ENCODE data around the gene FABP7.
"Not testable (repeated sequence)": the region's sequence is repeated elsewhere in the genome, so short reads cannot be mapped to it uniquely, and the experiment has no call there.

The FABP7 gene

DNA sequence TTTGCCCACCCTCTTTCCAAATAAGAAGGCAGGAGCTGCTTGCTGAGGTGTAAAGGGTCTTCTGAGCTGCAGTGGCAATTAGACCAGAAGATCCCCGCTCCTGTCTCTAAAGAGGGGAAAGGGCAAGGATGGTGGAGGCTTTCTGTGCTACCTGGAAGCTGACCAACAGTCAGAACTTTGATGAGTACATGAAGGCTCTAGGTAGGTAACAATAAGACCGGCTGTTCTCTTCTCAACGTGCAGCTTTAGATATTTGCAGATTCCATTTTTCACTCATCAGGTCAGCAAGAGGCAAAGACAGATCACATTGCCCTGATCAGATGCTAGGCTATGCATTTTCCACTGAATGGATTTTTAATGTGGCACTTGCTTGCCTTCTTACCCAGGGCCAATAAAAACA, at the start of gene FABP7:
FABP7 (plus strand) TSS at position 50 of the 400 bp plus-strand sequence; CDS start at position 129, 79 bp downstream.
- DNase-seq (ENCODE audit: low read depth in 2 of 2): no peak

DNA sequence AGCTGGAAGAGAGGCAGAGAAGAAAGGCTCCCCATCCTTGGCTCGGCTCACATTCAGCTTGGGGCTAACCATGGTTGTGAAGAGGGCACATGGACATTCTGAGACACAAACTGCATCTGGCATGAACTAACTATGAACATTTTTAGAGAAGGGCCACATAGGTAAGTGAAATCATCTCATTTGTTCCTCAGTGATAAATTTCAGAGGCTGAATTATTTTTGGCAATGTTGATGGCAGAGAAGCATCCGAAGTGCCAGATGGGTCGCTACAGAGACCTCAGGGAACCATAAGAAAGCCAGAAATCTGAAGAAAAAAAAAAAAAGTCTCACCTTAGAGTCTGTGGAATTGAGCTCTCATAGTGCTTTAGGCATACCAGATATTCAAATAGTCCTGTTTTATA, 49.2 kb upstream of the FABP7 start:
- no peak for DNase-seq (ENCODE audit: low read depth in 2 of 2)

DNA sequence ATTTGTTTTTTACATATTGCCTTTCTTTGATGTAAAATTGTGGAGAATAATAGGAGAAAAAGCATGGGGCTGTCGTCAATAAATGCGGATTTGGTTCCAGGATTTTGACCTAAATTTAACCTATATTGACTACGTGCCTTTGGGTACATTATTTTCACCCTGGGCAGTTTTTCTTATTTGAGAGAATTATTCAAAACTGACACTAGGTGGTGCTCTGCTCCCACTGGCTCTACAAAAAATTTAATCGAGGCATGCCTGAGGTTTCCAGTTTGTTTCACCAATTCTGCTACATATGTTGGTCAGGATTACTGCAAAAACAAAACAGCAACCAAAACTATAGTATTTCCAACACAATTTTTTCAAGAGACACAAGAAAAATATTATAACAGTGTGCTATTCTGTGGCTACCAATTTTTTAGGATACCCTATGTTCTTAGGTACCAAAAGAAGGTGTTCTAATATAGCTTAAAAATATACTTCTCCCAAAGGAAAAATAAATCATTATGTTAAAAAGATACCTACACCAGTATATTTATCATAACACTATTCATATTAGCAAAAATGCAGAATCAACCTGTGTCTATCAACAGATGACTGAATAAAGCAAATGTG, 48.6 kb upstream of the FABP7 start:
- DNase-seq (ENCODE audit: low read depth in 2 of 2): no peak

DNA sequence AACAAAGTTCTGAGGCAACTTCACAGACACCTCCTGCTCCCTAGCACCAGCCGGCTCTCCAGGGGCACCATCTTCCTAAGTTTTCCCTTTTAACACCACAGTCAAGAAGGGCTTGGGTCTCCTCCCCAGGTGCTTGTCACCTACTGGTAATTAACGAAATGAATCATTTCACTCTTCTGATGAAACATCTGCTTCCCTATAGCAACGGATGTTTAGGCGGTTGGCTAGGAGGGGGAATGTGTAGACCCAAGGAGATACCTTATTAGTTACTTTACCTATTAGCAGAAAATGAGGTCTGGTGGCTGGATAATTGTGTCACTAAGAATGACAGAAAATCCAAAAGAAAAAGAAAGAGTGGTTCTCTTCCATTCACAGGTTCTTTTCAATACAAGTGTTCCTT, 46.3 kb upstream of the FABP7 start:
- DNase-seq (ENCODE audit: low read depth in 2 of 2): no peak

DNA sequence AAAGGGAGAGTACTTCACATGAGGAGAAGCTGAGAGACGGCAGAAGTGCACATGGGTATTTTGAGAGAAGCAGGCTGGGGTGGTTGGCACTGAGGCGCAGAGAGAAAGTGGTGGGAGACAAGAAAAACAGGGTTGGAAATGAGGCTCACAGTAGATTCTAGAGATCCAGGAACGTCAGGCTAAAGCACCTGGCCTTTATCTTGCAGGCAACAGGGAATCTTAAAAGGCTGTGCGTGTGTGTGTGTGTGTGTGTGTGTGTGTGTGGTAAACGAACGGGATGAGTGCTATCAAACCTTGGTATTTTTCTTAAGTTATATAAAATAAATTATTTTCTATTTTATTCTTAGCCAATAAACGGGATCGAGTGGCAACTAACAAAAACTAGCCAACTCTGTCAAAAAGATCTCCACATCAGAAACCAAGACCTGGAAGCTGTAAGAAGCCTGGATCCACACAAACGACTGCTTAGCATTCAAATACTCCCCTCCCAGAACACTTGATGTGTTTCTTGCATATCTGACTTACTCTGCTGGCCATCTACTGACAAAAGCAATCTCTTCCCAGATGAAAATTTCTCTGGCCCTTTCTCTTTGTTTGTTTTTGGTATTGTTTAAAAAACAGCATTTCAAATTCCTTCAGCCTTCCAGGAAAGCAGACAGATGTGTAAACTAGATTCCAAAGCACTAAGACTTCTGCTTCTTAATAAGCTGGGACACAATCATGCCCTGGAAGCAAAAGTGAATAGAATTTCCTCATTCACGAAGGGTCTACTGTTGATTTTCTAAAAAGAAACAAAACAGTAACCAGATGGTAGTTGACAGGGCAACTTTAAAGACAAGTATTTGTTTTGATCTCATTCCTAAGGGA, 44.8 kb upstream of the FABP7 start:
- no peak for DNase-seq (ENCODE audit: low read depth in 2 of 2)

DNA sequence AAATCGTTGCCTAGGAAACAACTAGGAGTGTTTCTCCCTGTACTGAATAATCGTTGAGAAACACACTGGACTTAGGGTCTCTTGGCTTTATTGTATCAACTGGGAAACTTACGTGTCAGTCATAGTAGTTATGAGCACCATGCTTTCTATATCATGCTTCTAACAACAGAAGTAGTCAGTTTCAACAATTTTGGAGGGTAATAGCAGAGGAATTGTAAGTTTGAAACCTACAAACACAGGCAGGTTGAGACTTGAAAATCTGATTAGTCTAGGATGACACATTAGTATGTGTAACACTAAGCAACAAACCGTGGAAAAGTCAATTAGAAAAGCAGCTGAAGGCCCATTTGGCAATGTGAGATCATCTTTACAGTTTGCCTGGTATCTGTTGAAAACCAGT, 43.9 kb upstream of the FABP7 start:
- DNase-seq (ENCODE audit: low read depth in 2 of 2): no peak

DNA sequence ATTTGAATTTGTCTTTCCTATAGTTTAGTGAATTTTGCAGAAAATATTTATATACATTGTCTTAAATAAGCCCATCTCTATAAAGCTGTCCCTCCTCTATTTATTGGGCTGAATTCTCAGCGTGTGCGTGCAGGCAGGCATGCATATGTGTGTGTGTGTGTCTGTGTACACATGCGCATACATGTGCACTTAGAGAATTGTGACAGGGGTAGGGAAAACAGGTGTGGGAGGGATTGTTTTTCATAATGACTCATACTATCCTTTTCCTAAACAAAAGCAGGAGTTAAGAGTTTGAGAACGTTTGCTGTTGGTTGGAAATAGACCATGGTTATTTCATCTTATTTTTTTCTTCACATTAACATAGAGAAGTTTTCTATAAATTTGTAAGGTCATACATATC, 43.4 kb upstream of the FABP7 start:
- DNase-seq (ENCODE audit: low read depth in 2 of 2): no peak

DNA sequence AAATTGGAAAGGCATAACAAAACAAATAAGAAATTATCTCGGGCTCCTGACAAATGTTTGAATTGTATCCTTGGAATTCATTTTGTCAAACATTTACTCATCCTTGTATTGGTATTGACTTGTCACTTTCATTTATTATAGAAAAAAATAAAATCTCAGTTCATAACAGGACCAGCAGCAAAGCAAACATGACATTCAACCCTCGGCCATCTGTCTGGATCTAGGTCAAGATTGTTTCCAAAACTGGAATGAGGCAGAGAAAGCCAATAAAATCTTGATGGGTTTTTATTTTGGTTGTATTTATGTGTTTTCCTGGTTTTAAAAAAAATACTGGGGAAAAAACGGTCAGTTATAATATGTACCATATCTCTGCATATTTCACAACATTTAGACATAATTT, 42.9 kb upstream of the FABP7 start:
- DNase-seq (ENCODE audit: low read depth in 2 of 2): no peak

DNA sequence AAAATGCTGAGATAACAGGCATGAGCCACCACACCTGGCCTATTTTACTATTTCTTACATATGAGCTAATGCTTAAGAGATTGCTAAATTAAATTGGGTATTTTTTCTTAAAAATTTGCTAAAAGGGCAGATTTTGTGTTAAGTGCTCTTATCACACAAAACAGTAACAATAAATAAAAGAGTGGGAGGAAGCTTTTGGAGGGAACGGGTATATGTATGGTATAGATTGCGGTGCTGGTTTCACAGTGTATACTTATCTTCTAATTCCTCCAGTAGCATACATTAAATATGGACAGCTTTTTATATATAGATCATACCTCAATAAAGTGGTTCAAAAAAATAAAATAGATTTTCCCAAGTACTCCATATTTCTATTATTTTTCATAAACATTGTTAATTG, 39.4 kb upstream of the FABP7 start:
- DNase-seq (ENCODE audit: low read depth in 2 of 2): no peak

DNA sequence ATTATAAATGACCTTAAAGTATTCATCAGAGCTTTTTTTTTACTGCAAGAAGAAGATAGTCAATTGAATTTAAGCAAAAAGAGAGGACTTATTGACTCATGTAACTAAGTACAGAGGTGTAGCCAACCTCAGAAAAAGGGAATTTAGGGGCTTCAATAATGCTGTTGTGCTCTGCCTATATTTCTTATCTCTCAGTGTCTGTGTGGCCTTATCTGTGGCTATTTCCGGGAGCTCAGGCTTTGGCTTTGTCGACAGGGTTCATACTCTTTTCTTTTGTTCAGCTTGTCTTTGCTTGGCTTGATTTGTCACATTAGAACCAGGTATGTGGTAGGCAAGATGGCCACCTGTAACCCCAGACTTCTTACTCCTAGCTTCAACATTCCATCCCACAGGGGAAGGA, 38.6 kb upstream of the FABP7 start:
- DNase-seq (ENCODE audit: low read depth in 2 of 2): no peak

DNA sequence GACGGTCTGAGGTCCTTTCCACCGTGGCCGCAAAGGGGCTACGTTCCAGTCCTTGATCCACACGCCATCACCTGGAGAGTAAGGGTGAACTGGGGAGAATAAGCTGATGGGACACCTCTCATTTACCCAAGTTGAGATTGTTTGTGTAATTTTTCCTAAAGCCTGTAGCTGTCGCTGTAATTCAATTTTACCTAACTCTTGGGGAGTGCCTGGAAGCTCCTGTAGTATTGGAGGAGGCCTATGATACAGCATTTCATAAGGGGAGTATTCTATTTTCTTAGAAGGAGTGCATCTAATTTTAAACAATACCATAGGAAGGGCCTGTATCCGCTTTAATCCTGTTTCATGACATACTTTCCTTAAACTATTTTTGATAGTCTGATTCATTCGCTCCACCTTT, 35.3 kb upstream of the FABP7 start:
- not testable (repeated sequence) for DNase-seq (ENCODE audit: low read depth in 2 of 2)

DNA sequence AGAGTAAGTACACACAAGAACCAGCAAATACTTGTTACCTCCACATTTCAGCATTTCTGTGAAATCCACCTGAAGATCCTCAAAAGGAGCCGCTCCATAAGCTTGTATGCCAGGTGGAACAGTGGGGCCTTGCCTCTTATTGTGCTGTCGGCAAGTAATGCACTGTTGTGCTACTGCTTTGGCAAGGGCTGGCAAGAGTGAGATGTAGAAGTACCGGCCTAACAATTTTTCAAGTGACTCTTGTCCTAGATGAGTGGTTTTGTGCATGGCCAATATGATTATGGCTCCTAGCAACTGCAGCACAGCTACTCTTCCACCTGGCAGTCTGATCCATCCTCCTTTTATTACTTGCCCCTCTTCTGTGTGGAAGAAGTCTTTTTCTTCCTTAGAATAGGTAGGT, 34.7 kb upstream of the FABP7 start:
- not testable (repeated sequence) for DNase-seq (ENCODE audit: low read depth in 2 of 2)

DNA sequence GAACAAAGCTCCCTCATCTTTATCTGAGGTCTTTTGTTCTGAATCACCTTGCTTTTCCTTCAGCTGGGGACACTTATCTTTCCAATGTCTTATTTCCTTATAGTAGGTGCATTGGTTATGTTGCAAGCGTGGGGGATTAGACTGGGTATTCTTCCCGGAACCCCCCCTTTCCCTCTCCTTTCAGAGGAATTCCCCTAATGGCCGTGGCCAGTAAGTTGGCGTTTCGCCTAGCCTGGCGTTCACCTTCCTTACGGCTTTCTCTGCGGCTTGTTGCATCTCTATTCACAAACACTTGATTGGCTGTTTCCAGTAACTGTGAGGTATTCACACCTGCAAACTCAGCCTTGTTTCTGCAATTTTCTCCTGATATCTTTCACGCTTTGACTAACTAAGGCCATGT, 32.8 kb upstream of the FABP7 start:
- DNase-seq (ENCODE audit: low read depth in 2 of 2): no peak

DNA sequence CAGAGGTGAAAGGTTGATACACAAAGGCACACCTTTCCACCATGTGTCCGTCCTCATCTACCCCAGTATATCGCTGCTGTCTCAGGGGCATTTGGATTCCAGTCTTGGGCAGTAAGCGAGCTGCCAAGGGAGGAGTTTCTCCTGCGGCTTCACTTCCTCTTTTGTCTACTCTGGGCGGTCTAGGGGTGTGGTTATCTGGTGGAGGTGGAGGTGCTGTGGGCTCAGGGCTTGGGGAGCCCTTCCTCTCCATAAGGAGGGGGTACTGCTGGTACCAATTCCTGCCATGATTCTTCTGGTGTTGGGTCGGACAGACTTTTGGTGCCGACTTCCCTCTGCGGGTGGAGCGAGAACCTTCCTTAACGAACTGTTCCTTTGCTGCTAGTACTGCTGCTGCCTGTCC, 31.9 kb upstream of the FABP7 start:
- DNase-seq (ENCODE audit: low read depth in 2 of 2): no peak

DNA sequence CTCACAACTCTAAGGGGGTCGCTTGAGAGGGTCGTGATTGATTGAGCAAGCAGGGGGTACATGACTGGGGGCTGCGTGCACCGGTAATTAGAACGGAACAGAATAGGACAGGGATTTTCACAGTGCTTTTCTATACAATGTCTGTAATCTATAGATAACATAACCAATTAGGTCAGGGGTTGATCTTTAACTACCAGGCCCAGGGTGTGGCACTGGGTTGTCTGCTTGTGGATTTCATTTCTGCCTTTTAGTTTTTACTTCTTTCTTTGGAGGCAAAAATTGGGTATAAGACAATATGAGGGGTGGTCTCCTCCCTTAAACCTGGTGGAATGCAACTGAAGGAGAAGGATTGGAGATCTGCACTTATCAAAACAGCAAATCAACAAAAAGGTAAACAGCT, 30.6 kb upstream of the FABP7 start:
- DNase-seq (ENCODE audit: low read depth in 2 of 2): not testable (repeated sequence)

DNA sequence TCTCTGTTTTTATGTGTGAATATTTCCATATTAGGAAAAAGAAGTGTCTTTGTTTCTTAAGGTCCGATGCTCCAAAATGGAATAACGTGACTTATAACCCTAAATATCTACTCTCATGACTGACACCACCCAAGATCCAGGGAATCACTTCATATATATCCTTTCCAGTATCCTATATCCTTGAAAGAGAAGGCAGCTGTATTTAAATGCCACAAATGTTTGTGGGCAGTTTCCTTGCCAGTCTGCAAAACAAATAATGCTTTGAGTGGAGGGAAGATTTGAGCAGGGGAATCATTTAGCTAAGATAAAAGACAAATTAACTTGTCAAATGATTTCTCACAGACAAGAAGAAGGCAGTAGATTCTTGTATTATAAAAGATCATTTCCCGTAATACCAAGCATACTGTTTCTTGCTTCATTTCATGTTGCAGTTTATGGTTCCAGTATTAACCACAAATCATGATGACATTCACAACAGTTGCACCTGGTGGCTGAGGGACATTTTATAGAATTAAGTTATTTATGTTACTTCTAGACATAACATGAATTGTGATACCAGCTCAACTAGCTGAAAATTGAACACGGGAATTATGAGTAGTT, 30.0 kb upstream of the FABP7 start:
- no peak for DNase-seq (ENCODE audit: low read depth in 2 of 2)

DNA sequence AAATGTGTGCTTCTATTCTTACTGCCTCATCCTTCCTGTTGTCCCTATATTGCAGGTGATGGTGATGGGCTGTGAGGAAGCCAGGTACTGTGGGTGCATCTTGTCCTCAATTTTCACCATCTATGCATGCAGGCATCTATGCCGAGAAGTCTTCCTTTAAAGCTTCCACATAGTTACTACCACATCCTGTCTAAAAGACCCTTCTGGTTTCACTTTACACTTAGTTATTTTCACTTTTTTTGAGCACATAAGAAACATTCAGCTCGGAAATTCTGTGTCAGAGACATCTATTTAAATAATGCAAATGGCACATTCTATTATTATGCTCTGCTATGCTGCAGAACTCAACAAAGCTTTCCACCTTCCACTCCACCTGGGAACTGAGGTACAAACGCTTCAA, 28.2 kb upstream of the FABP7 start:
- DNase-seq (ENCODE audit: low read depth in 2 of 2): no peak

DNA sequence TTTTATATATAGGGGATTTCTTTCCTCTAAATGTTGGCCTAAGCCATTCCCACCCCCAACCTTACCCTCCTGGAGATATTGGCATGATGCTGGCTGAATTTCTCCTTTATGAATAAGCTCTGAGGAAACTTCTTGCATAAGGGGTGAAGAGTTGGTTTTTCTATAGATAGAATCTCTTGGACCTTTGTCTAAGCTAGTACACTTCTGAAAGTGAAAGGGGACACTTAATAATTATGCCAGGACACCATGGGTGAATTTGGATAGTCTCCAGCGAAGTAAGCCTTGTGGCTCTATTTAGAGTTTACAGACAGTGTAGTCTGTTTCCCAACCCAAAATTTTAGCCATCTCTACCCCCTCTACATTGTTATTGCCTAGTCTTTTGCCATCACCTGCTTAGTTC, 27.1 kb upstream of the FABP7 start:
- DNase-seq (ENCODE audit: low read depth in 2 of 2): no peak

DNA sequence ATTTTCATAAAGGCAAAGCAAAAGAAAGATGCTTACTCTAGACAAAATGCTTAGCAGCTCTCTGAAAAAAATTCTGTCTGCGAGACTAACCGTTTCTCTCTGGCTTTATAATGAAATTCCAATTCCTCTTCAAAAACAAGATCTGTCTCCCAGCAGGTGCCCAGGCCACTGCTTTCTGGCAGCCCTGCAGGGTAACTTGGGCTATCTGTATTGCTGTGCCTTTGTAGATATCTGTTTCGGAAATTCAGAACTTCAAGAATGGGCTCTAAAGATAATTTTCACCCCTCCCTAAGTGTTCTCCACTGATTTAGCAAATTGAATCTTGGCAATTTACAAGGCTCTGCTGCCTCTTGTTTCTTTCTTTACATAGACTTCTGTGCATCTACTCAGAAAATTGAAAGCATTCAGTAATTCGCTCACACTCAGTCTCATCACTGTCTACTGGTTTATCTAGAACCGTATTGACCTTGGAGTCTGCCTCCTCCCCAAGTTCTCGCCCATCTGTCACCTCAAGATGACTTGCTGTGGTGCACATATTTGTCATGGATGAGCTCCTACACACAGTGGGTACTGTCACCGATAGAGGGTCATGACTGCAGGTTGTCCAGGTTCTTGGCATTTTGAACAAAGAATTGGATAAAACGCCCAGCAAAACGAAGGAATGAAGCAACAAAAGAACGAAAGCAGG, 26.4 kb upstream of the FABP7 start:
- no peak for DNase-seq (ENCODE audit: low read depth in 2 of 2)

DNA sequence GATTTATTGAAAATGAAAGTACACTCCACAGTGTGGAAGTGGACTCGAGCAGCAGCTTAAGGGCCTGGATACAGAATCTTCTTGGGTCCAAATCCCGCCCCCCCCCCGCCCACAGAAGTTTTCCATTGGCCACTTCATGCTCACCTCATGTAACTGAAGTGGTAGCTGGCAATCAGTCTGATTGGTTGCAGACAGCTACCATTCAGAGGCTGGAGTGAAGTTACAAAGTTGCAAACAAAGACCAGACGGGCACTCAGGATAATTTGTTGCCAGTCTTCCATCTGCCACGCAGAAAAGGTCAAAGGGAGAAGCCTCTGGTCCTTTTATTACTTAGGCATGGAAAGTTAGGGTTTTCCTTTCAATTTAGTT, 25.8 kb upstream of the FABP7 start:
- DNase-seq (ENCODE audit: low read depth in 2 of 2): no peak

DNA sequence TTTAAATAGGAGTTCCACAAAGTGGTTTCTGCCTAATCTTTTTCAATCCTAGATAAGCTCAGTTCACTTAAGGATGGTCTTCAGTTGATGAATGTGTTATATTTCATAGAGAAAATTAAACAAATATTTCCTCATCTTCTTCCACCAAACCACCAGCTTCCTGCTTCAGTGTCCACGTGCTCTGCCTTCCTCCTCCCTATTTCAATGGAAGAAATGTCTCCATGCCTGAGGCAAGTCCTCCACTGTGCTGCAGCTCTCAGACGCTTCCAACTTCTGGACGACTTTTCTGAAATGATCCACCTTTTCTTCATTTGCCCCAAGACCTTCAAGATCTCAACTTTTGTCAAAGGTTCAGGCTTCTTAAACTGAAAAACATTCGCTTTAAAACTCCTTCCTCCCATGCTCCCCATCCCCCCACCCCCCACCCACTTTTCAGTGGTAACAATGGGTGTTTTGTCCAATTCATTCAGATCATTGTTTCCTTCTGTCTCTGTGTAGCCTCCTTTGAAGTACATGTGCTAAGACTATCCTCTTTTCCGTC, 25.3 kb upstream of the FABP7 start:
- DNase-seq (ENCODE audit: low read depth in 2 of 2): no peak

DNA sequence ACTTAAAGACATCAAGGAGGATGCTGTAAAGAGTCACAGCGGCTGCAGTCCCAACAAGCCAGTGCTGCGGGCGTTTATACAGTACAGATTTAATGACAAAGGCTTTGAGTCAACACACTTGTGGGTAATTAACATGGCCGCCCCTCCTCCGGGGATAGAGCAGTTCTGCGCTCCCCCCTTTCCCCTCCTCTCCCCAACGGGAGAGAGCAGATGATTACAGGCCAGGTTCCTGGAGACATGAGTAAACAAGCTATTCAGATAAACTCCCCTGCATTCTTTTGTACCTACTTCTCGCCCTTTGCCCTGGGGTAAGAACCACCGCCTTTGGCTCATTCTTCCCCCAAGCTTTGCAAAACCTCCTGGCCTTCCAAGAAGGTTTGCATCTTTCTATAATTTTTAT, 23.6 kb upstream of the FABP7 start:
- no peak for DNase-seq (ENCODE audit: low read depth in 2 of 2)

Measured in stimulated activated CD8-positive, alpha-beta memory T cell treated with anti-CD3 and anti-CD28 coated beads, Interleukin-2, amount 100 ng/mL, for 48 hours (primary cell).